Activated naive CD4-positive, alpha-beta T cell treated with anti-CD3 and anti-CD28 coated beads, Interleukin-2, amount 50 U/mL, for 72 hours (primary cell): ENCODE data around the gene ZNF714. TPM values are rescaled to one million over a fixed set of nuclear protein-coding genes. Genes with fewer than 3 reads are reported as not detected.

Source experiments
- ATAC-seq, 2 donors: fragments of 150-1000 bp; cut with Tn5 transposase; 2 replicates each; pipeline ENCODE4 v1.10.0; 2021; ENCODE audit warnings: mild to moderate bottlenecking in 2 of 2, moderate library complexity in 2 of 2
- DNase-seq, 2 donors: peaks; one replicate each; pipeline ENCODE4 v3.0.0; 2021 to 2022; ENCODE audit warnings: low spot score in 2 of 2
- H3K27ac Mint-ChIP-seq, 2 donors: one replicate each; pipeline ENCODE4 v1.8.0; 2022; ENCODE audit warnings: mild to moderate bottlenecking in 2 of 2, mixed read lengths in 2 of 2
- H3K36me3 Mint-ChIP-seq, 2 donors: one replicate each; pipeline ENCODE4 v1.8.0; 2022; ENCODE audit warnings: mixed read lengths in 2 of 2
- H3K9me3 Mint-ChIP-seq, 2 donors: one replicate each; pipeline ENCODE4 v1.8.0; 2022; ENCODE audit warnings: mixed read lengths in 2 of 2
- total RNA-seq, 2 donors: library from RNA; stranded (reverse); gene quantifications; one replicate each; pipeline ENCODE4 v1.2.3, GENCODE V29; 2022

The ZNF714 gene
- total RNA-seq, 2 donors from 2014 or later = 19.0 to 31.0 TPM

- ATAC-seq (no peak), DNase-seq (no peak)
- Mint-ChIP-seq H3K27ac (no peak overlapping the region), H3K9me3 (peaks cover 3 to 16% of the 10 kb centered on the region in 2 donors), H3K36me3 (peaks cover 47 to 93% of the 10 kb centered on the region in 2 donors)
Observed at GRCh38 chr19:21149877-21150276, 67.9 kb downstream of the ZNF714 start.

DNA sequence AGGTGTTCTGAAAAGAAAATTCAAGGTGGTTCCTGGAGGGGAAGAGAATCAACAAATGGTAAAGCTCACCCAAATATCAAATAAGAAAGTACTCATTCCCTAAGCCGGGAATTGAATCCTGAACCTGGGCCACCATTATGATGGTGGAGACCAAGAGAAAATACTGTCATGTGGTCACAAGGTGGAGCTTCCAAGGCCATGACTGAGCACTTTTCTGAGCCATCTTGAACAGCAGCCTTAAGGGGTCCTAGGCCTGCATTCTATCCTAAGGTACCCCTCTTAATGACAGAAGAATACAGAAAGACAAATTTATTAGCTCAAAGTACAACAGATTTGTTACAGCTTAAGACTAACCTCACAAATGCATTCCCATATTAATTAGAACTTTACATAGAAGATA is 69.5 kb downstream of the ZNF714 start:
- DNase-seq = no peak
- Mint-ChIP-seq H3K27ac (no peak overlapping the region), H3K9me3 (peaks cover 3 to 10% of the 10 kb centered on the region in 2 donors), H3K36me3 (peaks cover 52 to 93% of the 10 kb centered on the region in 2 donors)
- ATAC-seq = no peak

DNA sequence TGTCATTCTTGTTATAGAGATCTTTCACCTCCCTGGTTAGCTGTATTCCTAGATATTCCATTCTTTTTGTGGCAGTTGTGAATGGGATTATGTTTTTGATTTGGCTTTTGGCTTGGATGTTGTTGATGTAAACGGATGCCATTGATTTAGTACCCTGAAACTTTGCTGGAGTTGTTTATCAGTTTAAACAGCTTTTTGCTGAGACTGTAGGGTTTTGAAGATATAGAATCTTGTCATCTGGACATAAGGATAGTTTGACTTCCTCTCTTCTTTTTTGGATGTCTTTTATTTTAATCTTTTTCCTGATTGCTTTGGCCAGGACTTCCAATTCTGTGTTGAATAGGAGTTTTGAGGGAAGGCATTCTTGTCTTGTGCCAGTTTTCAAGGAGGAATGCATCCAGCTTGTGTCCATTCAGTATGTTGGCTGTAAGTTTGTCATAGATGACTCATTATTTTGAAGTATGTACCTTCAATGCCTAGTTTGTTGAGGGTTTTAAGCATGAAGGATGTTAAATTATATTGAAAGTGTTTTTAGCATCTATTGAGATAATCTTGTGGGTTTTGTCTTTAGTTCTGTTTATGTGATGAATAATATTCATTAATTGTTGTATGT is 76.6 kb downstream of the ZNF714 start:
- Mint-ChIP-seq H3K27ac (no peak overlapping the region), H3K9me3 (peaks cover 3 to 7% of the 10 kb centered on the region in 2 donors), H3K36me3 (peaks cover 25 to 82% of the 10 kb centered on the region in 2 donors)
- DNase-seq (no peak), ATAC-seq (no peak)

- Mint-ChIP-seq H3K36me3 (peaks cover 11 to 67% of the 10 kb centered on the region in 2 donors), H3K27ac (no peak overlapping the region), H3K9me3 (no peaks in the 10 kb centered on the region)
Observed at GRCh38 chr19:21164541-21164940, 82.5 kb downstream of the ZNF714 start.

GRCh38 chr19:21166436-21166835 is 84.4 kb downstream of the ZNF714 start:
- Mint-ChIP-seq H3K36me3 (peaks cover 19 to 68% of the 10 kb centered on the region in 2 donors), H3K9me3 (no peaks in the 10 kb centered on the region), H3K27ac (no peak overlapping the region)
- no peak for DNase-seq
- no peak for ATAC-seq

More at GRCh38 chr19:21164541-21164940, 82.5 kb downstream of the ZNF714 start:
- DNase-seq (no peak), ATAC-seq (no peak)

Other genes starting within 250 kb of the ZNF714 start
- 10 to 100 TPM; 10.6 to 16.4 TPM for gene ZNF85, start 159.0 kb upstream of the ZNF714 start, total RNA-seq
- 10 to 100 TPM; 23.3 to 23.6 TPM for gene ZNF430, start 61.5 kb upstream of the ZNF714 start, total RNA-seq
- 10 to 100 TPM; 21.3 to 26.0 TPM for gene ZNF431, start 59.8 kb downstream of the ZNF714 start, total RNA-seq
- 10 to 100 TPM in 1 of 2 donors, 1 to 10 TPM in 1; 9.8 to 12.2 TPM for gene ZNF708, start 247.2 kb downstream of the ZNF714 start, total RNA-seq